PC-3 (cell line): ENCODE data around the gene ARID5B.

Source experiments
- CTCF ChIP-seq: fragments of 300-600 bp; sonication (generic); conservative IDR thresholded peaks from 2 replicates; pipeline ENCODE4 v1.5.1; 2017; ENCODE audit warnings: antibody characterized with exemption, low read depth, mild to moderate bottlenecking, low read length
- EZH2 ChIP-seq: fragments of 300-600 bp; sonication (generic); IDR thresholded peaks from one replicate; pipeline ENCODE4 v1.6.1; 2017; ENCODE audit warnings: antibody characterized with exemption, mild to moderate bottlenecking, low read length; ENCODE audit not compliant: unreplicated experiment

GRCh38 chr10:61967298-61967697, 65.8 kb downstream of the ARID5B start:
- no peak for TF ChIP-seq EZH2
- TF ChIP-seq CTCF, result no peak
